ENCODE data around the gene SEC63.
"Not testable (repeated sequence)": the region's sequence is repeated elsewhere in the genome, so short reads cannot be mapped to it uniquely, and the experiment has no call there.

The SEC63 gene

GRCh38 chr6:107936162-107936909, 21.7 kb downstream of the SEC63 start:
- H3K79me2 ChIP-seq (ENCODE audit: low read length): peaks cover 72% of the 10 kb centered on the region
- no peak overlapping the region for H3K9ac ChIP-seq (ENCODE audit: low read length)

GRCh38 chr6:107934229-107934628, 23.8 kb downstream of the SEC63 start:
- H4K20me1 ChIP-seq (ENCODE audit: insufficient read depth, low read length); H3K4me3 ChIP-seq (ENCODE audit: low read length); H3K27ac ChIP-seq (ENCODE audit: low read length); H3K36me3 ChIP-seq (replicated peaks; ENCODE audit: low read depth, low read length); H3K9me3 ChIP-seq (ENCODE audit: insufficient read depth, low read length); H3K4me2 ChIP-seq (ENCODE audit: low read length); H3K27me3 ChIP-seq (ENCODE audit: low read depth, low read length); H3K4me1 ChIP-seq (ENCODE audit: low read length); H2AFZ ChIP-seq (ENCODE audit: low read depth, low read length); H3K9ac ChIP-seq (ENCODE audit: low read length): not testable (repeated sequence)
- H3K79me2 ChIP-seq (ENCODE audit: low read length): peaks cover 68% of the 10 kb centered on the region

More at GRCh38 chr6:107936162-107936909, 21.7 kb downstream of the SEC63 start:
- no peak overlapping the region for H2AFZ ChIP-seq (ENCODE audit: low read depth, low read length)
- TF ChIP-seq CTCF (IDR thresholded peaks at IDR 0.05; ENCODE audit: low read depth, low read length) (no peak), EZH2phosphoT487 (IDR thresholded peaks at IDR 0.05; ENCODE audit: low read depth) (no peak)
- H3K4me2 ChIP-seq (ENCODE audit: low read length): no peak overlapping the region
- no peaks in the 10 kb centered on the region for H3K9me3 ChIP-seq (ENCODE audit: insufficient read depth, low read length)
- H3K4me3 ChIP-seq (ENCODE audit: low read length): no peak overlapping the region
- peaks cover 3% of the 10 kb centered on the region for H3K36me3 ChIP-seq (replicated peaks; ENCODE audit: low read depth, low read length)
- H4K20me1 ChIP-seq (ENCODE audit: insufficient read depth, low read length): peaks cover 18% of the 10 kb centered on the region
- H3K27ac ChIP-seq (ENCODE audit: low read length): no peak overlapping the region
- no peaks in the 10 kb centered on the region for H3K27me3 ChIP-seq (ENCODE audit: low read depth, low read length)
- no peaks in the 10 kb centered on the region for H3K4me1 ChIP-seq (ENCODE audit: low read length)

GRCh38 chr6:107932580-107932979, 25.4 kb downstream of the SEC63 start:
- TF ChIP-seq CTCF (IDR thresholded peaks at IDR 0.05; ENCODE audit: low read depth, low read length) (no peak), EZH2phosphoT487 (IDR thresholded peaks at IDR 0.05; ENCODE audit: low read depth) (no peak)
- H3K27ac ChIP-seq (ENCODE audit: low read length): no peak overlapping the region
- H3K79me2 ChIP-seq (ENCODE audit: low read length): peaks cover 63% of the 10 kb centered on the region
- H3K9ac ChIP-seq (ENCODE audit: low read length): no peak overlapping the region
- no peaks in the 10 kb centered on the region for H3K9me3 ChIP-seq (ENCODE audit: insufficient read depth, low read length)
- no peak overlapping the region for H2AFZ ChIP-seq (ENCODE audit: low read depth, low read length)
- H3K4me2 ChIP-seq (ENCODE audit: low read length): no peak overlapping the region
- H3K36me3 ChIP-seq (replicated peaks; ENCODE audit: low read depth, low read length): no peaks in the 10 kb centered on the region
- peaks cover 7% of the 10 kb centered on the region for H4K20me1 ChIP-seq (ENCODE audit: insufficient read depth, low read length)
- H3K4me3 ChIP-seq (ENCODE audit: low read length): no peak overlapping the region
- H3K27me3 ChIP-seq (ENCODE audit: low read depth, low read length): no peaks in the 10 kb centered on the region
- no peaks in the 10 kb centered on the region for H3K4me1 ChIP-seq (ENCODE audit: low read length)

GRCh38 chr6:107931894-107932293, 26.1 kb downstream of the SEC63 start:
- no peak overlapping the region for H3K9ac ChIP-seq (ENCODE audit: low read length)
- H4K20me1 ChIP-seq (ENCODE audit: insufficient read depth, low read length): peaks cover 7% of the 10 kb centered on the region
- no peaks in the 10 kb centered on the region for H3K4me1 ChIP-seq (ENCODE audit: low read length)
- peaks cover 62% of the 10 kb centered on the region for H3K79me2 ChIP-seq (ENCODE audit: low read length)
- H3K27me3 ChIP-seq (ENCODE audit: low read depth, low read length): no peaks in the 10 kb centered on the region
- no peak overlapping the region for H3K4me2 ChIP-seq (ENCODE audit: low read length)
- H3K9me3 ChIP-seq (ENCODE audit: insufficient read depth, low read length): no peaks in the 10 kb centered on the region
- TF ChIP-seq CTCF (IDR thresholded peaks at IDR 0.05; ENCODE audit: low read depth, low read length) (no peak), EZH2phosphoT487 (IDR thresholded peaks at IDR 0.05; ENCODE audit: low read depth) (no peak)
- H3K27ac ChIP-seq (ENCODE audit: low read length): no peak overlapping the region
- H3K4me3 ChIP-seq (ENCODE audit: low read length): no peak overlapping the region
- H3K36me3 ChIP-seq (replicated peaks; ENCODE audit: low read depth, low read length): no peaks in the 10 kb centered on the region
- H2AFZ ChIP-seq (ENCODE audit: low read depth, low read length): no peak overlapping the region

All from OCI-LY3 (cell line).